ENCODE measurements around the gene FBXO24.

The FBXO24 gene

GRCh38 chr7:100623951-100624824 lies 38.1 kb downstream of the FBXO24 start:
- DNase-seq (ENCODE audit: low read depth), result no peak

- no peak for DNase-seq (ENCODE audit: low read depth)
These were observed 39.9 kb downstream of the FBXO24 start for GRCh38 chr7:100626055-100626454.

- DNase-seq (ENCODE audit: low read depth), result peak; percentile 86
These were observed 40.6 kb downstream of the FBXO24 start for GRCh38 chr7:100626530-100627237.

GRCh38 chr7:100627238-100627549 lies 41.1 kb downstream of the FBXO24 start:
- DNase-seq (ENCODE audit: low read depth), result no peak

- DNase-seq (ENCODE audit: low read depth), result peak; percentile 50
These were observed 43.1 kb downstream of the FBXO24 start for GRCh38 chr7:100629117-100629716.

- DNase-seq (ENCODE audit: low read depth), result no peak
These were observed 43.9 kb downstream of the FBXO24 start for GRCh38 chr7:100630066-100630465.

- no peak for DNase-seq (ENCODE audit: low read depth)
These were observed 47.0 kb downstream of the FBXO24 start for GRCh38 chr7:100632951-100633717.

GRCh38 chr7:100639995-100640516 lies 53.9 kb downstream of the FBXO24 start:
- no peak for DNase-seq (ENCODE audit: low read depth)

- no peak for DNase-seq (ENCODE audit: low read depth)
These were observed 54.7 kb downstream of the FBXO24 start for GRCh38 chr7:100640517-100641440.

- DNase-seq (ENCODE audit: low read depth), result no peak
These were observed 55.3 kb downstream of the FBXO24 start, which contains the start of gene TFR2 for GRCh38 chr7:100641463-100641859. Gene TFR2 (minus strand): TSS chr7:100641552. CDS start chr7:100641509, 43 bp downstream.

GRCh38 chr7:100641860-100642533 lies 55.9 kb downstream of the FBXO24 start:
- no peak for DNase-seq (ENCODE audit: low read depth)

GRCh38 chr7:100642534-100642907 lies 56.4 kb downstream of the FBXO24 start:
- no peak for DNase-seq (ENCODE audit: low read depth)

GRCh38 chr7:100649826-100650565 lies 63.9 kb downstream of the FBXO24 start:
- no peak for DNase-seq (ENCODE audit: low read depth)

Measured in ELR (cell line).